ENCODE results near the gene ARHGAP15. TPM values are rescaled to one million over a fixed set of nuclear protein-coding genes. Genes with fewer than 3 reads are reported as not detected.

Gene ARHGAP15
- total and polyA plus RNA-seq, 2 donors (not counting 1 experiment from before 2014, with no cell fraction given), result 0.07 TPM; not detected in 1

- no peak for DNase-seq (ENCODE audit: low read depth in 2 of 2)
- TF ChIP-seq, protein P1, sequence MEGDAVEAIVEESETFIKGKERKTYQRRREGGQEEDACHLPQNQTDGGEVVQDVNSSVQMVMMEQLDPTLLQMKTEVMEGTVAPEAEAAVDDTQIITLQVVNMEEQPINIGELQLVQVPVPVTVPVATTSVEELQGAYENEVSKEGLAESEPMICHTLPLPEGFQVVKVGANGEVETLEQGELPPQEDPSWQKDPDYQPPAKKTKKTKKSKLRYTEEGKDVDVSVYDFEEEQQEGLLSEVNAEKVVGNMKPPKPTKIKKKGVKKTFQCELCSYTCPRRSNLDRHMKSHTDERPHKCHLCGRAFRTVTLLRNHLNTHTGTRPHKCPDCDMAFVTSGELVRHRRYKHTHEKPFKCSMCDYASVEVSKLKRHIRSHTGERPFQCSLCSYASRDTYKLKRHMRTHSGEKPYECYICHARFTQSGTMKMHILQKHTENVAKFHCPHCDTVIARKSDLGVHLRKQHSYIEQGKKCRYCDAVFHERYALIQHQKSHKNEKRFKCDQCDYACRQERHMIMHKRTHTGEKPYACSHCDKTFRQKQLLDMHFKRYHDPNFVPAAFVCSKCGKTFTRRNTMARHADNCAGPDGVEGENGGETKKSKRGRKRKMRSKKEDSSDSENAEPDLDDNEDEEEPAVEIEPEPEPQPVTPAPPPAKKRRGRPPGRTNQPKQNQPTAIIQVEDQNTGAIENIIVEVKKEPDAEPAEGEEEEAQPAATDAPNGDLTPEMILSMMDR (conservative IDR thresholded peaks at IDR 0.05 in 1 of 2, IDR thresholded peaks at IDR 0.05 in 1 of 2; ENCODE audit: low read depth in 1 of 2, low read length in 2 of 2), result no peak
- TF ChIP-seq EZH2 (IDR thresholded peaks at IDR 0.05; ENCODE audit: low read length, missing control alignments), result no peak
- no peaks in the 10 kb centered on the region for H3K36me3 ChIP-seq (ENCODE audit: control insufficient read depth, insufficient read depth, low read length)
- no peaks in the 10 kb centered on the region for H3K79me2 ChIP-seq (ENCODE audit: control insufficient read depth, insufficient read depth, low read length)
- H3K4me3 ChIP-seq (replicated peaks in 1 of 4; ENCODE audit: control extremely low read depth in 1 of 4, insufficient read depth in 1 of 4, low read depth in 3 of 4, low read length in 4 of 4), result no peak overlapping the region
- H4K20me1 ChIP-seq (ENCODE audit: control insufficient read depth, extremely low read depth, insufficient read depth, low read length), result no peaks in the 10 kb centered on the region
- H3K4me1 ChIP-seq (ENCODE audit: control insufficient read depth, extremely low read depth, insufficient read depth, low read length), result no peaks in the 10 kb centered on the region
- H3K27ac ChIP-seq (ENCODE audit: insufficient read depth, low read length), result no peak overlapping the region
- no peak overlapping the region for H3K4me2 ChIP-seq (ENCODE audit: extremely low read depth, insufficient read depth, low read length)
- H2AFZ ChIP-seq (ENCODE audit: low read length), result no peak overlapping the region
- no peaks in the 10 kb centered on the region for H3K9me3 ChIP-seq (ENCODE audit: control insufficient read depth, insufficient read depth, low read depth, low read length)
- H3K9ac ChIP-seq (ENCODE audit: insufficient read depth, low read length), result no peak overlapping the region
- H3K27me3 ChIP-seq (ENCODE audit: control insufficient read depth, insufficient read depth, low read length), result no peaks in the 10 kb centered on the region
Observed at GRCh38 chr2:143504397-143504796, 375.2 kb downstream of the ARHGAP15 start.

GRCh38 chr2:143505542-143505941, 376.3 kb downstream of the ARHGAP15 start:
- DNase-seq (ENCODE audit: low read depth in 2 of 2), result peak in 1 of 2 donors; percentile 66
- Histone ChIP-seq H3K79me2 (ENCODE audit: control insufficient read depth, insufficient read depth, low read length) (no peaks in the 10 kb centered on the region), H3K27ac (ENCODE audit: insufficient read depth, low read length) (no peak overlapping the region), H4K20me1 (ENCODE audit: control insufficient read depth, extremely low read depth, insufficient read depth, low read length) (no peaks in the 10 kb centered on the region), H3K4me3 (replicated peaks in 1 of 4; ENCODE audit: control extremely low read depth in 1 of 4, insufficient read depth in 1 of 4, low read depth in 3 of 4, low read length in 4 of 4) (no peak overlapping the region), H3K4me2 (ENCODE audit: extremely low read depth, insufficient read depth, low read length) (no peak overlapping the region), H2AFZ (ENCODE audit: low read length) (no peak overlapping the region), H3K9me3 (ENCODE audit: control insufficient read depth, insufficient read depth, low read depth, low read length) (no peaks in the 10 kb centered on the region), H3K9ac (ENCODE audit: insufficient read depth, low read length) (no peak overlapping the region), H3K27me3 (ENCODE audit: control insufficient read depth, insufficient read depth, low read length) (no peaks in the 10 kb centered on the region), H3K36me3 (ENCODE audit: control insufficient read depth, insufficient read depth, low read length) (no peaks in the 10 kb centered on the region), H3K4me1 (ENCODE audit: control insufficient read depth, extremely low read depth, insufficient read depth, low read length) (no peaks in the 10 kb centered on the region)
- TF ChIP-seq EZH2 (IDR thresholded peaks at IDR 0.05; ENCODE audit: low read length, missing control alignments), result no peak
- TF ChIP-seq, protein P1 (conservative IDR thresholded peaks at IDR 0.05 in 1 of 2, IDR thresholded peaks at IDR 0.05 in 1 of 2; ENCODE audit: low read depth in 1 of 2, low read length in 2 of 2), result no peak

DNA sequence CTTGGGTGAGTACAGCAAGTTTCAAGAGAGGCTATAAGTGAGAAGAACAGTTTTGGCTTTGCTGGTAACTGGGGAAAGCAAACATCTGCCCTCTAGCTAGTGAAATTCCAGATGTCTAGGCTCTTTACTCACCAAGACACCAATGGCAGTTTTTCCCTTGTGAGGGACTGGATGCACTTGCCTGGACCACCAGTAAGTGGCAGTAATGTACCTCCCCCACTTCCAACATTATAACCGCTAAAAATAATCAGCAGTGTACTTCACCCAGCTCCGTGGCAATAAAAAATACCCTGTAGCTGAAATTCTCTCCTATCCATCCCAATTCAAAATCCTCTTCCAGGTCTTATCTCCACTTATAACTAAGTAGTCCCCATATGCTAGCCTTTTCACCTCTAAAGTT, 383.9 kb downstream of the ARHGAP15 start:
- peak; percentile 56 to 87 for DNase-seq (ENCODE audit: low read depth in 2 of 2)
- H3K9ac ChIP-seq (ENCODE audit: insufficient read depth, low read length), result no peak overlapping the region
- no peak overlapping the region for H2AFZ ChIP-seq (ENCODE audit: low read length)
- no peaks in the 10 kb centered on the region for H3K4me1 ChIP-seq (ENCODE audit: control insufficient read depth, extremely low read depth, insufficient read depth, low read length)
- no peak overlapping the region for H3K4me2 ChIP-seq (ENCODE audit: extremely low read depth, insufficient read depth, low read length)
- H3K36me3 ChIP-seq (ENCODE audit: control insufficient read depth, insufficient read depth, low read length), result no peaks in the 10 kb centered on the region
- H3K9me3 ChIP-seq (ENCODE audit: control insufficient read depth, insufficient read depth, low read depth, low read length), result no peaks in the 10 kb centered on the region
- H3K27ac ChIP-seq (ENCODE audit: insufficient read depth, low read length), result no peak overlapping the region
- no peaks in the 10 kb centered on the region for H3K79me2 ChIP-seq (ENCODE audit: control insufficient read depth, insufficient read depth, low read length)
- TF ChIP-seq, protein P1 (conservative IDR thresholded peaks at IDR 0.05 in 1 of 2, IDR thresholded peaks at IDR 0.05 in 1 of 2; ENCODE audit: low read depth in 1 of 2, low read length in 2 of 2), result peak; percentile 97 to 98
- no peak for TF ChIP-seq EZH2 (IDR thresholded peaks at IDR 0.05; ENCODE audit: low read length, missing control alignments)
- no peaks in the 10 kb centered on the region for H4K20me1 ChIP-seq (ENCODE audit: control insufficient read depth, extremely low read depth, insufficient read depth, low read length)
- H3K4me3 ChIP-seq (replicated peaks in 1 of 4; ENCODE audit: control extremely low read depth in 1 of 4, insufficient read depth in 1 of 4, low read depth in 3 of 4, low read length in 4 of 4), result peak overlapping the region in 1 of 4 experiments; percentile 28
- H3K27me3 ChIP-seq (ENCODE audit: control insufficient read depth, insufficient read depth, low read length), result no peaks in the 10 kb centered on the region

All from fibroblast of lung (primary cell).